Measurements from ENCODE around the gene TFAP2D. TPM values are rescaled to one million over a fixed set of nuclear protein-coding genes. Genes with fewer than 3 reads are reported as not detected.
A peak's percentile ranks its signal among the peaks of the same experiment; 100 is the strongest.

Gene TFAP2D
- total and polyA plus RNA-seq, 4 donors: 0.28 TPM; not detected in 3

GRCh38 chr6:50707191-50707590, 6.1 kb upstream of the TFAP2D start:
- H3K27ac ChIP-seq (ENCODE audit: low read depth, low read length): no peak overlapping the region
- WGBS (ENCODE audit: insufficient coverage): no CpG with 5 or more reads among the region's 7 CpGs
- no peaks in the 10 kb centered on the region for H3K36me3 ChIP-seq (ENCODE audit: control insufficient read depth, insufficient read depth, low read length)
- no peaks in the 10 kb centered on the region for H3K9me3 ChIP-seq (ENCODE audit: control insufficient read depth, insufficient read depth, low read length)
- no peak for DNase-seq (ENCODE audit: low read depth in 4 of 6, low spot score in 6 of 6)
- H3K4me1 ChIP-seq (ENCODE audit: control insufficient read depth, insufficient read depth, low read length): peaks cover 12% of the 10 kb centered on the region
- no peak overlapping the region for H3K4me3 ChIP-seq (ENCODE audit: low read depth, low read length)
- H3K27me3 ChIP-seq (ENCODE audit: control insufficient read depth, insufficient read depth, low read length): peaks cover 74% of the 10 kb centered on the region

- peak in 2 of 6 donors; percentile 66 to 75 for DNase-seq (ENCODE audit: low read depth in 4 of 6, low spot score in 6 of 6)
- peaks cover 80% of the 10 kb centered on the region for H3K27me3 ChIP-seq (ENCODE audit: control insufficient read depth, insufficient read depth, low read length)
- no peaks in the 10 kb centered on the region for H3K9me3 ChIP-seq (ENCODE audit: control insufficient read depth, insufficient read depth, low read length)
- no peak overlapping the region for H3K27ac ChIP-seq (ENCODE audit: low read depth, low read length)
- H3K4me1 ChIP-seq (ENCODE audit: control insufficient read depth, insufficient read depth, low read length): peaks cover 12% of the 10 kb centered on the region
- H3K4me3 ChIP-seq (ENCODE audit: low read depth, low read length): no peak overlapping the region
- H3K36me3 ChIP-seq (ENCODE audit: control insufficient read depth, insufficient read depth, low read length): no peaks in the 10 kb centered on the region
- 1% methylated on average over 20 of the region's 27 CpGs for WGBS (ENCODE audit: insufficient coverage)
Measured at GRCh38 chr6:50707652-50708300, 5.5 kb upstream of the TFAP2D start.

- no peak for DNase-seq (ENCODE audit: low read depth in 4 of 6, low spot score in 6 of 6)
- no peak overlapping the region for H3K4me3 ChIP-seq (ENCODE audit: low read depth, low read length)
- 3% methylated on average over 7 of the region's 22 CpGs for WGBS (ENCODE audit: insufficient coverage)
- peaks cover 90% of the 10 kb centered on the region for H3K27me3 ChIP-seq (ENCODE audit: control insufficient read depth, insufficient read depth, low read length)
- peaks cover 12% of the 10 kb centered on the region for H3K4me1 ChIP-seq (ENCODE audit: control insufficient read depth, insufficient read depth, low read length)
- H3K9me3 ChIP-seq (ENCODE audit: control insufficient read depth, insufficient read depth, low read length): no peaks in the 10 kb centered on the region
- no peak overlapping the region for H3K27ac ChIP-seq (ENCODE audit: low read depth, low read length)
- H3K36me3 ChIP-seq (ENCODE audit: control insufficient read depth, insufficient read depth, low read length): no peaks in the 10 kb centered on the region
Measured at GRCh38 chr6:50708664-50709365, 4.5 kb upstream of the TFAP2D start.

- H3K4me1 ChIP-seq (ENCODE audit: control insufficient read depth, insufficient read depth, low read length): peaks cover 12% of the 10 kb centered on the region
- no peaks in the 10 kb centered on the region for H3K9me3 ChIP-seq (ENCODE audit: control insufficient read depth, insufficient read depth, low read length)
- H3K27ac ChIP-seq (ENCODE audit: low read depth, low read length): no peak overlapping the region
- no peak for DNase-seq (ENCODE audit: low read depth in 4 of 6, low spot score in 6 of 6)
- no peaks in the 10 kb centered on the region for H3K36me3 ChIP-seq (ENCODE audit: control insufficient read depth, insufficient read depth, low read length)
- 0% methylated on average over 4 of the region's 6 CpGs for whole genome bisulfite sequencing (ENCODE audit: insufficient coverage)
- peaks cover 95% of the 10 kb centered on the region for H3K27me3 ChIP-seq (ENCODE audit: control insufficient read depth, insufficient read depth, low read length)
- no peak overlapping the region for H3K4me3 ChIP-seq (ENCODE audit: low read depth, low read length)
Measured at GRCh38 chr6:50709366-50709734, 4.0 kb upstream of the TFAP2D start.

GRCh38 chr6:50711686-50712085, 1.6 kb upstream of the TFAP2D start:
- no peaks in the 10 kb centered on the region for H3K36me3 ChIP-seq (ENCODE audit: control insufficient read depth, insufficient read depth, low read length)
- DNase-seq (ENCODE audit: low read depth in 4 of 6, low spot score in 6 of 6): no peak
- no peaks in the 10 kb centered on the region for H3K9me3 ChIP-seq (ENCODE audit: control insufficient read depth, insufficient read depth, low read length)
- H3K4me3 ChIP-seq (ENCODE audit: low read depth, low read length): no peak overlapping the region
- peaks cover 16% of the 10 kb centered on the region for H3K4me1 ChIP-seq (ENCODE audit: control insufficient read depth, insufficient read depth, low read length)
- 19% methylated on average over 5 of the region's 7 CpGs for WGBS (ENCODE audit: insufficient coverage)
- H3K27me3 ChIP-seq (ENCODE audit: control insufficient read depth, insufficient read depth, low read length): peaks cover 98% of the 10 kb centered on the region
- no peak overlapping the region for H3K27ac ChIP-seq (ENCODE audit: low read depth, low read length)

- H3K27ac ChIP-seq (ENCODE audit: low read depth, low read length): no peak overlapping the region
- peaks cover 98% of the 10 kb centered on the region for H3K27me3 ChIP-seq (ENCODE audit: control insufficient read depth, insufficient read depth, low read length)
- 0% methylated on average over 1 of the region's 2 CpGs for whole genome bisulfite sequencing (ENCODE audit: insufficient coverage)
- H3K36me3 ChIP-seq (ENCODE audit: control insufficient read depth, insufficient read depth, low read length): no peaks in the 10 kb centered on the region
- H3K4me3 ChIP-seq (ENCODE audit: low read depth, low read length): no peak overlapping the region
- H3K9me3 ChIP-seq (ENCODE audit: control insufficient read depth, insufficient read depth, low read length): no peaks in the 10 kb centered on the region
- no peak for DNase-seq (ENCODE audit: low read depth in 4 of 6, low spot score in 6 of 6)
- peaks cover 11% of the 10 kb centered on the region for H3K4me1 ChIP-seq (ENCODE audit: control insufficient read depth, insufficient read depth, low read length)
Measured at GRCh38 chr6:50712291-50712690, 1.0 kb upstream of the TFAP2D start.

GRCh38 chr6:50713977-50714486, 706 bp downstream of the TFAP2D start:
- Histone ChIP-seq H3K27me3 (ENCODE audit: control insufficient read depth, insufficient read depth, low read length) (peaks cover 98% of the 10 kb centered on the region), H3K36me3 (ENCODE audit: control insufficient read depth, insufficient read depth, low read length) (no peaks in the 10 kb centered on the region)
- 0% methylated on average over 2 of the region's 27 CpGs for WGBS (ENCODE audit: insufficient coverage)

GRCh38 chr6:50714487-50715379, 1.4 kb downstream of the TFAP2D start:
- H3K4me1 ChIP-seq (ENCODE audit: control insufficient read depth, insufficient read depth, low read length): peaks cover 6% of the 10 kb centered on the region
- no peaks in the 10 kb centered on the region for H3K36me3 ChIP-seq (ENCODE audit: control insufficient read depth, insufficient read depth, low read length)
- under 1% methylated on average over 48 of the region's 51 CpGs for WGBS (ENCODE audit: insufficient coverage)
- H3K27me3 ChIP-seq (ENCODE audit: control insufficient read depth, insufficient read depth, low read length): peaks cover 98% of the 10 kb centered on the region
- DNase-seq (ENCODE audit: low read depth in 4 of 6, low spot score in 6 of 6): peak in 1 of 6 donors; percentile 55
- H3K9me3 ChIP-seq (ENCODE audit: control insufficient read depth, insufficient read depth, low read length): no peaks in the 10 kb centered on the region
- no peak overlapping the region for H3K27ac ChIP-seq (ENCODE audit: low read depth, low read length)
- no peak overlapping the region for H3K4me3 ChIP-seq (ENCODE audit: low read depth, low read length)

More at GRCh38 chr6:50713977-50714486, 706 bp downstream of the TFAP2D start:
- H3K4me3 ChIP-seq (ENCODE audit: low read depth, low read length): no peak overlapping the region
- no peak overlapping the region for H3K27ac ChIP-seq (ENCODE audit: low read depth, low read length)
- DNase-seq (ENCODE audit: low read depth in 4 of 6, low spot score in 6 of 6): no peak
- H3K4me1 ChIP-seq (ENCODE audit: control insufficient read depth, insufficient read depth, low read length): peaks cover 6% of the 10 kb centered on the region
- no peaks in the 10 kb centered on the region for H3K9me3 ChIP-seq (ENCODE audit: control insufficient read depth, insufficient read depth, low read length)

GRCh38 chr6:50716899-50717509, 3.7 kb downstream of the TFAP2D start:
- Histone ChIP-seq H3K9me3 (ENCODE audit: control insufficient read depth, insufficient read depth, low read length) (no peaks in the 10 kb centered on the region), H3K4me1 (ENCODE audit: control insufficient read depth, insufficient read depth, low read length) (peaks cover 6% of the 10 kb centered on the region), H3K4me3 (ENCODE audit: low read depth, low read length) (no peak overlapping the region), H3K27me3 (ENCODE audit: control insufficient read depth, insufficient read depth, low read length) (peaks cover 97% of the 10 kb centered on the region), H3K27ac (ENCODE audit: low read depth, low read length) (no peak overlapping the region), H3K36me3 (ENCODE audit: control insufficient read depth, insufficient read depth, low read length) (no peaks in the 10 kb centered on the region)
- 6% methylated on average over 3 of the region's 14 CpGs for WGBS (ENCODE audit: insufficient coverage)
- DNase-seq (ENCODE audit: low read depth in 4 of 6, low spot score in 6 of 6): peak in 1 of 6 donors; percentile 50

Measured in spinal cord (tissue), 10 donors.